Stimulated activated naive CD8-positive, alpha-beta T cell treated with anti-CD3 and anti-CD28 coated beads, Interleukin-15, Interleukin-2, amounts not matched to agents 100 U/mL and 50 U/mL, for 24 hours (primary cell): ENCODE results near the gene UTF1.

Experiments
- ATAC-seq: fragments of 150-1000 bp; cut with Tn5 transposase; one replicate; pipeline ENCODE4 v1.10.0; 2021
- DNase-seq: peaks from one replicate; pipeline ENCODE4 v3.0.0; 2021

Gene UTF1

GRCh38 chr10:133279326-133280226, 49.6 kb downstream of the UTF1 start:
- DNase-seq (no peak), ATAC-seq (no peak)

- ATAC-seq (no peak), DNase-seq (no peak)
Observed at GRCh38 chr10:133280391-133281059, 50.5 kb downstream of the UTF1 start.

- no peak for DNase-seq
- no peak for ATAC-seq
Observed at GRCh38 chr10:133281084-133281483, 51.1 kb downstream of the UTF1 start.
